Adrenal gland (tissue), 5 donors: Measurements from ENCODE around the gene AGAP1.

Experiments
- POLR2A ChIP-seq, 2 donors: fragments of 450-650 bp; IDR thresholded peaks; one replicate each; pipeline ENCODE4 v1.6.1; 2017; ENCODE audit warnings: antibody characterized with exemption in 2 of 2, mild to moderate bottlenecking in 2 of 2, moderate library complexity in 1 of 2
- TF ChIP-seq, protein P1 (sequence below), 6 experiments: fragments of 450-650 bp in 4 of 6; fragments of 200-600 bp in 2 of 6; sonication (generic) in 1 of 6; IDR thresholded peaks; 1 replicate in 5 of 6; 2 replicates in 1 of 6; pipeline versions ENCODE4 v1.5.1 to v1.8.0; 2016 to 2021; ENCODE audit warnings: antibody characterized with exemption in 6 of 6, mild to moderate bottlenecking in 2 of 6, moderate library complexity in 1 of 6
- donor health status: DM: no; HTN: no; CAD: no.

DNA sequence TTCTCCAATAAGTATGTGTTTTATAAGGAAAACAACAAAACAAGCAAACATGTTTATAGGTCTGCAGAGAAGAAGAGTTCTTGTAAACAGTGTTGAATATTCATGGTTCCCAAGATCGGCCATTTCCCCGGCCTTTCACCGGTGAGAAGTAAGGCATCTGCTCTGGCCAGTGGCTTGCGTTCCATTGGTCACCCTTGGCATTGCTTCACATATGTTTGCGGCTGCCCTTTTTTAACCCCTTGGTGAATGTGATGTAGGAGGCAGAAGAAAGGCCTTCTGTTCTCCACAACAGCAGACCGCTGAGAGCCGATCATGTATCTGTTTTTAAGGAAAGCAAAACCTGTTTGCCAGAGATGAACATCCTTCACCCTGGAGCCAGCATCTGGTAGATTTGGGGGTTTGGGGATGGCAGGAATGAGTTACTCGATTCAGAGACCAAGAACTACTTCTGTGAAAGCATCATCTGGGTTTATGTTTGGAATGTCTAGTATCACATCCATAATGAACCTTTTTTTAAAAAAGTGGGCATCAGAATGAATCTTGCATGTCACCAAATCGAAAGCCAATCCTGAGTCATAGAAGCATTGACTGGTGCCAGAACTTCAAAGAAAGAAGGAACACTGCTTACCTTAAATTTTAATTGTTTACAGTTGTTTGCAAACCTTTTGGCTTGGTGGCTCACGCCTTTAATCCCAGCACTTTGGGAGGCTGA is 112.3 kb downstream of the AGAP1 start:
- TF ChIP-seq, protein P1, sequence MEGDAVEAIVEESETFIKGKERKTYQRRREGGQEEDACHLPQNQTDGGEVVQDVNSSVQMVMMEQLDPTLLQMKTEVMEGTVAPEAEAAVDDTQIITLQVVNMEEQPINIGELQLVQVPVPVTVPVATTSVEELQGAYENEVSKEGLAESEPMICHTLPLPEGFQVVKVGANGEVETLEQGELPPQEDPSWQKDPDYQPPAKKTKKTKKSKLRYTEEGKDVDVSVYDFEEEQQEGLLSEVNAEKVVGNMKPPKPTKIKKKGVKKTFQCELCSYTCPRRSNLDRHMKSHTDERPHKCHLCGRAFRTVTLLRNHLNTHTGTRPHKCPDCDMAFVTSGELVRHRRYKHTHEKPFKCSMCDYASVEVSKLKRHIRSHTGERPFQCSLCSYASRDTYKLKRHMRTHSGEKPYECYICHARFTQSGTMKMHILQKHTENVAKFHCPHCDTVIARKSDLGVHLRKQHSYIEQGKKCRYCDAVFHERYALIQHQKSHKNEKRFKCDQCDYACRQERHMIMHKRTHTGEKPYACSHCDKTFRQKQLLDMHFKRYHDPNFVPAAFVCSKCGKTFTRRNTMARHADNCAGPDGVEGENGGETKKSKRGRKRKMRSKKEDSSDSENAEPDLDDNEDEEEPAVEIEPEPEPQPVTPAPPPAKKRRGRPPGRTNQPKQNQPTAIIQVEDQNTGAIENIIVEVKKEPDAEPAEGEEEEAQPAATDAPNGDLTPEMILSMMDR (IDR thresholded peaks at IDR 0.05) = no peak
- TF ChIP-seq POLR2A (IDR thresholded peaks at IDR 0.05) = no peak
